ENCODE data around the gene ABCB6.

The ABCB6 gene

DNA sequence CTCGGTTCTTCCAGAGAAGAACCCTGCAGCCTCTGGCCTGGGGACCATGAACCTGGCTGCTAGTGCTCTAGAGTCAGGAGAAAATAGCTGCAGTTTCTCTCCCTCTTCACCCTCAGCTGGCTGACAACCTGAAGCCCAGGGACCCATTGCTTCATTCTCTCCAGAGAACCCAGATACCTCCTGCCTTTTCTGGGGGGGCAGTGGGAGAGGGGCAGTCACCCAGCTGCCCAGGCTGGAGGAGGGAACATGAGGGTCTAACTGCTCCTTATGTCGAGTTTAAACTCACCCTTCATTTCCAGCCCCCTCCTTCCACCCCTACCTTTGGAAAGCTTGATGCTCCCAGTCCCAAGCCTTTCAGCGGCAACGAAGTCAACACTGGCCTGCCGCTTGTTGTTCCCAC lies 19.8 kb downstream of the ABCB6 start:
- no peak for DNase-seq (ENCODE audit: low spot score)
- H3K4me3 ChIP-seq = no peak overlapping the region

DNA sequence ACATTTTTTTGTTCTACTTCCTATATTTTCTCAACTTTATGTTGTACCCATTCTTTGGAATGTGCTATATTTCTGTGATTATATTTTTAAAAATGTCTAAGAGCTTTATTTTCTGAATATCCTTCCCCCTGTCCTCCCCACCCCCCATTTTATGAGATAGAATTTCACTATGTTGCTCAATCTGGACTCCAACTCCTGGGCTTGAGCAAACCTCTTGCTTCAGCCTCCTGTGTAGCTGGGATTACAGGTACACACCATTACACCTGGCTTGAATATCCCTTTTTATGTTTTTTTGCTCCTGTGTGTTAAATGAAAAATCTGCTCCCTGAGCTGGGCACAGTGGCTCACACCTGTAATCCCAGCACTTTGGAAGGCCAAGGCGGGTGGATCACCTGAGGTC lies 21.4 kb downstream of the ABCB6 start:
- no peak for TF ChIP-seq CTCF (IDR thresholded peaks at IDR 0.05)
- no peak overlapping the region for H3K27ac ChIP-seq
- DNase-seq (ENCODE audit: low spot score) = no peak
- no peak overlapping the region for H3K4me3 ChIP-seq

More for the DNA sequence above, 19.8 kb downstream of the ABCB6 start:
- no peak overlapping the region for H3K27ac ChIP-seq
- TF ChIP-seq CTCF (IDR thresholded peaks at IDR 0.05) = no peak

GRCh38 chr2:219186754-219187456 lies 31.9 kb downstream of the ABCB6 start:
- H3K4me3 ChIP-seq = no peak overlapping the region
- DNase-seq (ENCODE audit: low spot score) = no peak
- H3K27ac ChIP-seq = no peak overlapping the region
- TF ChIP-seq CTCF (IDR thresholded peaks at IDR 0.05) = no peak

GRCh38 chr2:219184121-219184520 lies 34.6 kb downstream of the ABCB6 start:
- no peak overlapping the region for H3K27ac ChIP-seq

GRCh38 chr2:219183151-219183772 lies 35.5 kb downstream of the ABCB6 start:
- H3K4me3 ChIP-seq = no peak overlapping the region
- no peak for DNase-seq (ENCODE audit: low spot score)
- TF ChIP-seq CTCF (IDR thresholded peaks at IDR 0.05) = no peak

More at GRCh38 chr2:219184121-219184520, 34.6 kb downstream of the ABCB6 start:
- no peak for TF ChIP-seq CTCF (IDR thresholded peaks at IDR 0.05)
- no peak for DNase-seq (ENCODE audit: low spot score)
- no peak overlapping the region for H3K4me3 ChIP-seq

GRCh38 chr2:219182331-219183150 lies 36.2 kb downstream of the ABCB6 start:
- Histone ChIP-seq H3K4me3 (no peak overlapping the region), H3K27ac (no peak overlapping the region)
- no peak for DNase-seq (ENCODE audit: low spot score)
- TF ChIP-seq CTCF (IDR thresholded peaks at IDR 0.05) = no peak

More at GRCh38 chr2:219183151-219183772, 35.5 kb downstream of the ABCB6 start:
- H3K27ac ChIP-seq = no peak overlapping the region
